NCI-H187 treated with DMSO at 0.1 percent for 48 hours (cell line): Measurements from ENCODE around the gene RUNX1.

Experiments
- DNase-seq: peaks from one replicate; lab custom pipeline; 2025; lab: John Stamatoyannopoulos, UW

The RUNX1 gene

DNA sequence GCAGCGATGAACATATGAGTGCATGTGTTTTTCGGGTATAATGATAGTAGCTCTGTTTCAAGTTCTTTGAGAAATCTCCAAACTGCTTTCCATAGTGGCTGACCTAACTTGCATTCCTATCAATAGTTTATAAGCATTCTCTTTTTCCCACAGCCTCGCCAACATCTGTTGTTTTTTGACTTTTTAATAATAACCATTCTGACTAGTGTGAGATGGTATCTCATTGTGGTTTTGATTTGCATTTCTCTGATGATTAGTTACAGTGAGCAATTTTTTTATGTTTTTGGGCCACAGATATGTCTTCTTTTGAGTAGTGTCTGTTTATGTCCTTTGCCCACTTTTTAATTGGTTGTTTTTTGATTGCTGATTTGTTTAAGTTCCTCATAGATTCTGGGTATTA, 10.6 kb upstream of the RUNX1 start:
- DNase-seq: no peak

- no peak for DNase-seq
These were observed 9.0 kb upstream of the RUNX1 start for GRCh38 chr21:35058058-35058457.

DNA sequence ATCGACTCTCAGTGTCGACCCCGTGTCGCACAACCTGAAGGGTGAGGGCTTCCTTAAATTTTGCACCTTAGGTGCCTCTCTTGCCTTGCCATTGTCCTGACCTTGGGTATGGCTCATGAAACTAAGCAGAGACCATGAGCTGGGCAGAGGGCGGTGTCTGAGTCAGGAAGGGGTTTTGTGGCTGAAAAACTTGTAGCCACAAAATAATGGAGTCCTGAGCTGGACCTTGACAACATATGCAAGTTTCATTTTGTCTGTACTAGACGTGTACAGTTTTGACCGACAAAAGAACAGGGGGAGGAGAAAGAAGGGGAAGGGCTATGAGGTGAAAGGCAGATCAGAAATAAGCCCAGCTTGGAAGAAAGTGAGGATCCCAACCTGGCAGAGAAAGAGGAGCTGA, 8.3 kb upstream of the RUNX1 start:
- DNase-seq: no peak

- no peak for DNase-seq
These were observed 4.4 kb upstream of the RUNX1 start for GRCh38 chr21:35053356-35054096.

- DNase-seq: no peak
These were observed 3.7 kb upstream of the RUNX1 start for GRCh38 chr21:35052801-35053200.

- no peak for DNase-seq
These were observed 2.3 kb upstream of the RUNX1 start for GRCh38 chr21:35051287-35051818.

GRCh38 chr21:35050348-35051286, 1.5 kb upstream of the RUNX1 start:
- DNase-seq: no peak

GRCh38 chr21:35048183-35048601, 910 bp downstream of the RUNX1 start:
- DNase-seq: no peak

GRCh38 chr21:35046880-35047229, 2.2 kb downstream of the RUNX1 start:
- DNase-seq: no peak

GRCh38 chr21:35046263-35046624, 2.9 kb downstream of the RUNX1 start:
- DNase-seq: no peak

GRCh38 chr21:35045542-35046262, 3.4 kb downstream of the RUNX1 start:
- no peak for DNase-seq

DNA sequence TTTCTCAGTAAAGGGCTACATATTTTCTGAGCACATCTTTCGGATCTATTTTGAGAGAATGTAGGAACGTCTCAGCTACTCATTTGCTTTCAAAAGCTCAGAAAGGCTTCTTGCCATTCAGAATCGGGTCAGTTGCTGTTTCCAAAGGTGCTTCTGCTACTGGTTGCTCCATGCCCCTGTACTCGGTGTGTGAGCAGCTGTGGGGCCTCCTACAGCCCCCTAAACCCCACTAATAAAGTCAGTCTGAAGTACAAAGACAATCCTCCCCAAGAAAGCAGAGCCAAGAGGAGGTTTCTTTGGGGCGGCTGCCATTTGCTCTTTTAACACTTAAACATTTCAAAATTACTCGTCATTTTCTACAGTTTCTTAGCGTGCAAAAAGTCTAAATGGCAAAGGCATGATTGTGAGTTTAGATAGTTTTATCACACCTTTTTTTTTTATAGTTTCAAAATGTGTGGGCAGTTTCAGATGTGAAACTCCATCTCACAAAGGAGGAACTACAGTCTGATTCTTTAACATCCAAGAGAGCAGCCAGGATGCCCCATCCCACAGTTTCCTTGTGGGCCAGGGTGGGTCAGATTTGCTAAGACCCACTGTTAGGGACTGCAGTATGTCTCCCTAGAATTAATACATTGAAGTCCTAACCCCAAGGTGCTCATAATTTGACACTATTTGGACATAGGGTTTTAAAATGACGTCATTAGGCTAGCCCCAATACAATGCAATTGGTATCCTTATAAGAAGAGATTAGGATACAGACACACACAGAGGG, 4.1 kb downstream of the RUNX1 start:
- no peak for DNase-seq

- DNase-seq: no peak
These were observed 5.0 kb downstream of the RUNX1 start for GRCh38 chr21:35044128-35044527.

DNA sequence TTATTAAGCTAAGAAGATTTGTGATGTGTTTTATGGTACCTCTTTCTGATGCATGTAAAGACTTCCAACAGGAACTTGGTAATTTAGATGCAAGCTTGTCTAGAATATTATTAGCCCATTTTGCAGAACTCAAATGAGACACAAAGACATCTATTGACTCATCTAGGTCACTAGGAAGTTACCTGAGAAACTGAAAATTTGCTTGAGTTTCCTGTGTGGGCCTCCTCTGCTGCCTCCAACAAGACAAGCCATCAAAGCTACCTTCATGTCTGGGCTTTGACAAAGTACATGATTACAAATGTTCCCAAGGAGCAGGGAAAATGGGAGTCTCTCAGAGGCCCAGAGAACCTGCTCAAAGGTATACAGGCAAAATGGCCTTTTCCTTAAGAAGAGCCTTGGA, 5.6 kb downstream of the RUNX1 start:
- DNase-seq: no peak

DNA sequence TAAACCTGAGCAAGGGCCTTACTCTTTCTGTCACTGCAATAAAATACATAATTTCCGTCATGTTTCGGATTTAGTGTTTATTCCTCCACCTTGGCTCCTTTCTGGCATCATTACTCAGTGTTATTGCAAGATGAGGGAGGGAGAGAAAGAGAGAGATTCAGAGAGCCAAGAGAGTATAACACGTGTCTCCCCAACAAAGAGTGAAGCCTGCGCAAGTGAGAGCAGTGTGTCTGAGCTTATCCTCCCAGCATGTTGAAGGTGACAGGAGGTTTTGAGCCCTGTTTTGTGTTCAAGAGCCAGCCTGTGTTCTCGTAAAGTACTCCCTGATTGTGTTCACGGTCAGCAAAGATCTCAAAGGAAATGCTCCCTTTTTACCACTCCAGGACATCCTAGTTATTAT, 6.3 kb downstream of the RUNX1 start:
- DNase-seq: no peak

- DNase-seq: no peak
These were observed 7.2 kb downstream of the RUNX1 start for GRCh38 chr21:35041881-35042280.

GRCh38 chr21:35041122-35041521, 8.0 kb downstream of the RUNX1 start:
- DNase-seq: no peak

GRCh38 chr21:35039595-35040289, 9.4 kb downstream of the RUNX1 start:
- no peak for DNase-seq

DNA sequence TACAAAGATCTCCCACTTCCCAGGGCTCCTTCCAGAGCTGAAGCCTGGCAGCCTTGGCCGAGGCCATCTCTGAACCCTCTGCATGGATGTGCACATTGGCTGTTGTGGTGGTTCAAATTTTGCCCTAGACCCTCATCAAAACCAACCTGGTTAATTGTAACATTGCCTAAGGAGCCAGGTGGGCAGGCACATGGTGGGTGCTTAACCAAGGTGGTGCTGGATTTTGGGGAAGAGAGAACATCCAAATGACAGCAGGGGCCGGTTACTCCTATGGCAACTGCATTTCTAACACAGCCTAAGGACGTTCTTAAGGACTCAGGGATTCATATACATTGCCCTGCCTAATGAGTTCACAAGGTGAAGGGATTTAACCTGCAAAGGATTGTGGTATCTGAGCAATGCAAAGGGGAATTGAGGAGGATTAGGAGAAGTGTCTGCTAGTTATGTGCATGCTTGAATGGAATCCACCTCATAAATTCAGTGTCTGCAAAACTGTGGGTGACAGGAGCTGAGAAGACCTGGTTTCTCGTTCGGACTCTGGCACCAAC, 10.3 kb downstream of the RUNX1 start:
- DNase-seq: no peak

GRCh38 chr21:35037384-35037765, 11.7 kb downstream of the RUNX1 start:
- DNase-seq: no peak
